ENCODE data around the gene CLRN2.

The CLRN2 gene

DNA sequence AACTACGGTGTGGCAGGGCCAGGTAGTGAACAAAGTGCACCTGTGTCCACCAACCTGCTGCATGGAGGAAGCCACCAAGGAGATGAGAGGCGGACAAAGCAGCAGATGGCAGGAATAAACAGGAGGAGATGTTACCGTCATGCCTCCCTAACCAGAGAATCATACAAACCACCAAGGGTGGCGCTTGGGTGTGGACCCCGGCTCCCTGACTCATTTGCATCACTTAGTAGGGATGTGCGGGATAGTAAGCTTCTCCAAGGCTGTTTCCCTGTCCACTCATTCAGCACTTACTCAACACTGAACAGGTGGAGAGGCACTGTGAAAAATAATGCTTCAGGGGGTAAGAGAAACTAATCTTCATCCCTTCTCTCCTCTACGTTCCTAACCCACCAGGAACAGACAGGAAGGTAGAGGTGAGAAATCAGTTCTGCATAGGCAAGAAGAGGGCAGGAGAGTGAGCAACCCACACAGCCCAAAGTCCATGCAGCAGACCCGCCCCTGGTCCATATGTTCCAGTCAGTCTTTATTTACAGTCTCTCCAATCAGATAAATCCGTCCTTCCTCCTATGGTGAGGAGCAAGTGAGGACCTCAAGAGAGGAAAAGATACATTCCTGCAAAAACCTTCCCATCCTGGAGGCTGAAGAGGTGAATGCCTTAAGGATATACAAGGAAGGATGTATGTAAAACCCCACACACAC, 37.0 kb upstream of the CLRN2 start:
- Histone ChIP-seq H3K4me1 (ENCODE audit: control insufficient read depth in 1 of 2, insufficient read depth in 1 of 2, low read depth in 1 of 2, low read length in 1 of 2) (peaks cover 5 to 7% of the 10 kb centered on the region in 2 experiments), H3K36me3 (no peaks in the 10 kb centered on the region), H3K27ac (no peak overlapping the region), H3K4me3 (ENCODE audit: low read depth in 1 of 2, low read length in 1 of 2) (no peak overlapping the region), H3K9me3 (no peaks in the 10 kb centered on the region), H3K27me3 (no peaks in the 10 kb centered on the region)
- TF ChIP-seq CTCF (IDR thresholded peaks at IDR 0.05) = no peak

DNA sequence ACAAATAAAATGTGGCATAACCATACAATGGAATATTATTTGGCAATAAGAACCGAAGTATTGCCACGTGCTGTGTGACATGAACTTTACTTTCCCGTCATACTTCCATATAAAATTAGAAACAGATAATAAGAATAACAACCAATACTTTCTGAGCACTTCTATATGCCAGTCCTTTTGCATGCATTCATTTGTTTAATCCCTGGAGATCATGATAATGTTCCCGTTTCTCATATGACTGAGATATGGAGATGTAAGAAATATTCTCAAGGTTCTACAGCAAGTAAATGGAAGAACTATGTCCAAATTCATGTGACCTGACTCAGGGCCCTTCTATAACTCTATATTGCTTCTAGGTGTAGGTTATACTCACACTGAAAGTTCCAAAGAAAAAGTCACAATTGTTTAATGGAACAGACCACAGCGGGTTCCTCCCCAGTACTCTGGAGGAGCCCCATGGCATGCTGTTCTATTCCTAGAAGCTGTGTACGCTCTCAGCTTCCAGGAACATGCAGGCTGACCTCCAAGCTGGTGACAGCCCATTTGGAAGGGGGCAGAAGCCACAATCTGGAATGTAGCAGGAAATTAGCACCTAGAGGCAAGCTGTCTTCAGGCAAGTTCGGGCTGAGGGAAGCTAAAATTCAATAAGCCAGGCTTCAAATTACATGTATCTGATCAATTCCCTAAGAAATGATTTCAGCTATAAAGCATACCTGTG, 34.6 kb upstream of the CLRN2 start:
- no peak overlapping the region for H3K4me3 ChIP-seq (ENCODE audit: low read depth in 1 of 2, low read length in 1 of 2)
- H3K9me3 ChIP-seq = no peaks in the 10 kb centered on the region
- H3K4me1 ChIP-seq (ENCODE audit: control insufficient read depth in 1 of 2, insufficient read depth in 1 of 2, low read depth in 1 of 2, low read length in 1 of 2) = peaks cover 5 to 7% of the 10 kb centered on the region in 2 experiments
- no peak for TF ChIP-seq CTCF (IDR thresholded peaks at IDR 0.05)
- H3K36me3 ChIP-seq = no peaks in the 10 kb centered on the region
- H3K27me3 ChIP-seq = no peaks in the 10 kb centered on the region
- H3K27ac ChIP-seq = no peak overlapping the region

DNA sequence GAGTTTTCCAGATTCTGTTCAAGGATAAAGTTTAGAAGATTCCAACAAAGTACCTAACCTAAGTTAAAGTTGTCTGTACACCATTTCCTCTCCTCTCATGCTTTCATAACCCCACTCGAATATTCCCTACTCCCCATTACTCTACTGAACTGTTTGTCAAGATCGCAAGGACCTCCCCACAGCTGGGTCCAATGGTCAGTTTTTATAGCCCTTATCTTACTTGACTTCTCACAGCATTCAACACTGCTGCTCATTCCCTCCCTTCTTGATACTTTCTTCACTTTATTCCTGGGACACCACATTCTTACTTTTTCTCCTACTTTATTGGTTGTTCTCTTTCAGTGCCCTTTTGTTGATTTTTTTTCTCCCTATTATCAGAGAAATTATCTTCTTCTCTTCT, 34.0 kb upstream of the CLRN2 start:
- no peaks in the 10 kb centered on the region for H3K9me3 ChIP-seq
- H3K4me1 ChIP-seq (ENCODE audit: control insufficient read depth in 1 of 2, insufficient read depth in 1 of 2, low read depth in 1 of 2, low read length in 1 of 2) = peaks cover 5 to 7% of the 10 kb centered on the region in 2 experiments
- no peak overlapping the region for H3K4me3 ChIP-seq (ENCODE audit: low read depth in 1 of 2, low read length in 1 of 2)
- H3K27me3 ChIP-seq = no peaks in the 10 kb centered on the region
- H3K36me3 ChIP-seq = no peaks in the 10 kb centered on the region
- no peak overlapping the region for H3K27ac ChIP-seq
- TF ChIP-seq CTCF (IDR thresholded peaks at IDR 0.05) = no peak

GRCh38 chr4:17482716-17483115, 32.2 kb upstream of the CLRN2 start:
- TF ChIP-seq CTCF (IDR thresholded peaks at IDR 0.05) = no peak
- Histone ChIP-seq H3K36me3 (peaks cover 5% of the 10 kb centered on the region), H3K27me3 (no peaks in the 10 kb centered on the region), H3K4me3 (ENCODE audit: low read depth in 1 of 2, low read length in 1 of 2) (no peak overlapping the region), H3K4me1 (ENCODE audit: control insufficient read depth in 1 of 2, insufficient read depth in 1 of 2, low read depth in 1 of 2, low read length in 1 of 2) (no peaks in the 10 kb centered on the region), H3K27ac (no peak overlapping the region), H3K9me3 (no peaks in the 10 kb centered on the region)

DNA sequence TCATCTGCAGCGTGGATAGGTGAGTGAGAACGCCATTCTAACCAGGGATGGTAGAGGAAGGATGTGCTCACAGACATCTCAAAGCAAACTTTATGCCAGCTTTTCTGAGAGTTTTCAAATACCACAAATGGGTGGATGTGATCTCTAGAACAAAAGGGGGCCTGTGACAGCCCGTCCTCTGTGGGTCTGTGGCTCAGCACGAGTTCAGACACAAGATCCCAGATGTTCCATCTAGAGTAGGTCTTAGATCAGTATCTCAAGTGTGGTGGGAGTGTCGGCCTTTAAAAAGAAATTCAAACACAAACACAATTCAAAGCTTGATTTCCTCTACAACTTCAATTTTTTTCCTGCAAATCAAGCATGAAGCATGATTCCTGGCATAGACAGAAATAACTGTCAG, 25.8 kb upstream of the CLRN2 start:
- no peaks in the 10 kb centered on the region for H3K4me1 ChIP-seq (ENCODE audit: control insufficient read depth in 1 of 2, insufficient read depth in 1 of 2, low read depth in 1 of 2, low read length in 1 of 2)
- H3K9me3 ChIP-seq = no peaks in the 10 kb centered on the region
- H3K27me3 ChIP-seq = no peaks in the 10 kb centered on the region
- TF ChIP-seq CTCF (IDR thresholded peaks at IDR 0.05) = no peak
- peaks cover 20% of the 10 kb centered on the region for H3K36me3 ChIP-seq
- H3K4me3 ChIP-seq (ENCODE audit: low read depth in 1 of 2, low read length in 1 of 2) = no peak overlapping the region
- H3K27ac ChIP-seq = no peak overlapping the region

All from neutrophil (primary cell).